CD14-positive monocyte (primary cell): ENCODE data around the gene NFAM1. TPM values are rescaled to one million over a fixed set of nuclear protein-coding genes. Genes with fewer than 3 reads are reported as not detected.

Source experiments
- DNase-seq, 3 donors: peaks; one replicate each; pipeline ENCODE4 v3.0.0-alpha.2; 2011 to 2022
- H2AFZ ChIP-seq: 2 replicates; pipeline ENCODE4 v1.6.0; 2012; ENCODE audit warnings: mild to moderate bottlenecking, low read depth, low read length, inconsistent platforms; ENCODE audit not compliant: insufficient read depth, poor library complexity, severe bottlenecking
- H3K27ac ChIP-seq, 2 donors: 1 replicate in 1 of 2; 2 replicates in 1 of 2; pipeline ENCODE4 v1.5.1; 2012 to 2013; ENCODE audit warnings: low read length in 2 of 2, control low read depth in 1 of 2, inconsistent platforms in 1 of 2, low read depth in 1 of 2, mild to moderate bottlenecking in 1 of 2
- H3K27me3 ChIP-seq, 2 donors: one replicate each; pipeline versions ENCODE4 v1.6.0 to v1.6.1; 2011 to 2013; ENCODE audit warnings: low read length in 2 of 2; ENCODE audit not compliant: control insufficient read depth in 2 of 2, insufficient read depth in 2 of 2
- H3K36me3 ChIP-seq, 2 donors: replicated peaks in 1 of 2; 1 replicate in 1 of 2; 2 replicates in 1 of 2; pipeline versions ENCODE4 v1.5.1 to v1.6.1; 2012 to 2013; ENCODE audit warnings: low read length in 2 of 2, control low read depth in 1 of 2, inconsistent platforms in 1 of 2, mild to moderate bottlenecking in 1 of 2; ENCODE audit not compliant: insufficient read depth in 2 of 2, control insufficient read depth in 1 of 2
- H3K4me1 ChIP-seq, 2 donors: 1 replicate in 1 of 2; 2 replicates in 1 of 2; pipeline versions ENCODE4 v1.5.1 to v1.6.1; 2012 to 2013; ENCODE audit warnings: low read length in 2 of 2, control low read depth in 1 of 2, inconsistent platforms in 1 of 2, mild to moderate bottlenecking in 1 of 2, moderate library complexity in 1 of 2; ENCODE audit not compliant: insufficient read depth in 2 of 2, control insufficient read depth in 1 of 2
- H3K4me2 ChIP-seq: replicated peaks from 2 replicates; pipeline ENCODE3; 2012; ENCODE audit warnings: low read length, moderate library complexity, mild to moderate bottlenecking; ENCODE audit not compliant: poor library complexity, severe bottlenecking; ENCODE audit errors: extremely low read depth
- H3K4me3 ChIP-seq, 3 experiments: fragments of 200-600 bp in 1 of 3; sonication (generic) in 1 of 3; replicated peaks in 1 of 3; 1 replicate in 2 of 3; 2 replicates in 1 of 3; pipeline ENCODE4 v1.5.1; 2011 to 2013; ENCODE audit warnings: low read length in 3 of 3, mild to moderate bottlenecking in 3 of 3, control low read depth in 2 of 3, low read depth in 2 of 3, inconsistent platforms in 1 of 3, moderate library complexity in 1 of 3
- H3K79me2 ChIP-seq: 2 replicates; pipeline ENCODE4 v1.6.0; 2012; ENCODE audit warnings: mild to moderate bottlenecking, control low read depth, inconsistent platforms, low read length, moderate library complexity; ENCODE audit not compliant: insufficient read depth
- H3K9ac ChIP-seq: 2 replicates; pipeline ENCODE4 v1.6.0; 2017; ENCODE audit warnings: low read length, mild to moderate bottlenecking; ENCODE audit not compliant: insufficient read depth, poor library complexity, severe bottlenecking
- H3K9me3 ChIP-seq, 2 donors: replicated peaks in 1 of 2; 1 replicate in 1 of 2; 2 replicates in 1 of 2; pipeline versions ENCODE4 v1.5.1 to v1.6.1; 2012 to 2013; ENCODE audit warnings: low read length in 2 of 2, control low read depth in 1 of 2; ENCODE audit not compliant: control insufficient read depth in 1 of 2, insufficient read depth in 1 of 2
- H4K20me1 ChIP-seq: 2 replicates; pipeline ENCODE4 v1.6.0; 2012; ENCODE audit warnings: mild to moderate bottlenecking, low read length, control low read depth, moderate library complexity; ENCODE audit not compliant: insufficient read depth
- H3K27ac Mint-ChIP-seq, 7 donors: one replicate each; pipeline ENCODE4 v1.8.0; 2020; ENCODE audit warnings: mild to moderate bottlenecking in 7 of 7, mixed read lengths in 7 of 7, moderate library complexity in 6 of 7, inconsistent platforms in 2 of 7
- H3K27me3 Mint-ChIP-seq, 3 donors: one replicate each; pipeline ENCODE4 v1.8.0; 2021 to 2022; ENCODE audit warnings: low read depth in 3 of 3, mild to moderate bottlenecking in 3 of 3, mixed read lengths in 3 of 3, moderate library complexity in 3 of 3, inconsistent platforms in 1 of 3
- H3K36me3 Mint-ChIP-seq, 2 donors: one replicate each; pipeline ENCODE4 v1.8.0; 2020; ENCODE audit warnings: mixed read lengths in 2 of 2, inconsistent platforms in 1 of 2, mild to moderate bottlenecking in 1 of 2
- H3K4me1 Mint-ChIP-seq: one replicate; pipeline ENCODE4 v1.8.0; 2020; ENCODE audit warnings: mild to moderate bottlenecking, mixed read lengths
- H3K4me3 Mint-ChIP-seq, 2 donors: one replicate each; pipeline ENCODE4 v1.8.0; 2020; ENCODE audit warnings: mild to moderate bottlenecking in 2 of 2, mixed read lengths in 2 of 2, moderate library complexity in 1 of 2
- H3K9me3 Mint-ChIP-seq, 7 donors: one replicate each; pipeline ENCODE4 v1.8.0; 2020 to 2022; ENCODE audit warnings: mixed read lengths in 7 of 7, mild to moderate bottlenecking in 6 of 7, moderate library complexity in 6 of 7, inconsistent platforms in 2 of 7
- CTCF ChIP-seq: fragments of 200-600 bp; IDR thresholded peaks from one replicate; pipeline ENCODE4 v1.8.0; 2022; ENCODE audit warnings: antibody characterized with exemption, mild to moderate bottlenecking
- WGBS: methylation state at CpG from one replicate; pipeline ENCODE4 v1.1.5; 2013; ENCODE audit warnings: missing lambda C conversion rate; ENCODE audit not compliant: insufficient coverage; 5-methylcytosine and 5-hydroxymethylcytosine counted together
- intact Hi-C, 2 donors: fragments of 100-400 bp; cut with micrococcal nuclease; formaldehyde crosslinking; loops; one replicate each; pipeline versions ENCODE4 v1.15.0 to v1.15.1; 2023
- polyA plus RNA-seq, 3 donors: library from polyadenylated mRNA; depleted of rRNA in 1 of 3; unstranded in 2 of 3; stranded (reverse) in 1 of 3; fragments of 300-500 nt in 2 of 3; fragments of >200 nt in 1 of 3; fragmentation: Illumina TruSeq in 2 of 3; gene quantifications; 1 replicate in 2 of 3; 2 replicates in 1 of 3; pipeline ENCODE4 v1.2.3, GENCODE V29; 2012 to 2021

The NFAM1 gene
- polyA plus RNA-seq, 3 donors: 36.0 to 71.0 (median 69.7) TPM

GRCh38 chr22:42347281-42347824, 84.8 kb downstream of the NFAM1 start:
- no peaks in the 10 kb centered on the region for H3K4me1 ChIP-seq
- TF ChIP-seq CTCF: no peak
- Mint-ChIP-seq H3K27me3 (peaks cover 28 to 40% (median 35%) of the 10 kb centered on the region in 3 donors), H3K36me3 (no peaks in the 10 kb centered on the region), H3K4me1 (no peaks in the 10 kb centered on the region), H3K9me3 (peaks cover 0 to 9% (median 5%) of the 10 kb centered on the region in 7 donors), H3K27ac (no peak overlapping the region), H3K4me3 (no peak overlapping the region)
- H3K27ac ChIP-seq: no peak overlapping the region
- intact Hi-C loops: no loop called here
- H3K9ac ChIP-seq: no peak overlapping the region
- H3K79me2 ChIP-seq: no peaks in the 10 kb centered on the region
- no peak for DNase-seq
- WGBS: 87% methylated on average over 27 of the region's 27 CpGs
- no peak overlapping the region for H3K4me3 ChIP-seq
- no peaks in the 10 kb centered on the region for H3K36me3 ChIP-seq
- H3K4me2 ChIP-seq: no peak overlapping the region
- no peak overlapping the region for H2AFZ ChIP-seq
- no peaks in the 10 kb centered on the region for H4K20me1 ChIP-seq
- H3K9me3 ChIP-seq: peaks cover 0 to 4% of the 10 kb centered on the region in 2 donors
- H3K27me3 ChIP-seq: peaks cover 8 to 30% of the 10 kb centered on the region in 2 donors

GRCh38 chr22:42346722-42347121, 85.5 kb downstream of the NFAM1 start:
- H3K27ac Mint-ChIP-seq: no peak overlapping the region

More at GRCh38 chr22:42346722-42347121, 85.5 kb downstream of the NFAM1 start:
- Histone ChIP-seq H4K20me1 (no peaks in the 10 kb centered on the region), H3K9ac (no peak overlapping the region), H3K27ac (no peak overlapping the region), H3K79me2 (no peaks in the 10 kb centered on the region), H2AFZ (no peak overlapping the region), H3K27me3 (peaks cover 14 to 36% of the 10 kb centered on the region in 2 donors), H3K4me2 (no peak overlapping the region), H3K4me1 (no peaks in the 10 kb centered on the region), H3K4me3 (no peak overlapping the region), H3K36me3 (no peaks in the 10 kb centered on the region), H3K9me3 (peaks cover 0 to 5% of the 10 kb centered on the region in 2 donors)
- 97% methylated on average over 4 of the region's 8 CpGs for WGBS
- Mint-ChIP-seq H3K4me1 (no peaks in the 10 kb centered on the region), H3K9me3 (peaks cover 0 to 9% (median 5%) of the 10 kb centered on the region in 7 donors), H3K36me3 (no peaks in the 10 kb centered on the region), H3K4me3 (no peak overlapping the region), H3K27me3 (peaks cover 35 to 42% (median 39%) of the 10 kb centered on the region in 3 donors)
- intact Hi-C loops: no loop called here
- no peak for DNase-seq
- TF ChIP-seq CTCF: no peak
